Measurements from ENCODE around the gene ADORA2A. TPM values are rescaled to one million over a fixed set of nuclear protein-coding genes. Genes with fewer than 3 reads are reported as not detected.

The ADORA2A gene
- total RNA-seq, 4 donors from 2014 or later: 3.0 to 6.2 (median 3.0) TPM; not detected in 1

GRCh38 chr22:24460418-24461089, 33.2 kb downstream of the ADORA2A start:
- WGBS, 2 donors (ENCODE audit: low coverage in 1 of 2): 60 to 72% methylated on average over 6 to 10 of the region's 10 CpGs
- Histone ChIP-seq H3K4me1 (no peaks in the 10 kb centered on the region), H3K36me3 (no peaks in the 10 kb centered on the region), H3K27me3 (no peaks in the 10 kb centered on the region), H3K4me3 (no peak overlapping the region), H3K9me3 (no peaks in the 10 kb centered on the region), H3K27ac (no peak overlapping the region)
- in situ Hi-C loops (cut with MboI; ENCODE audit: low pct_ligation_motif_present in 1 of 4, low pct_unique_long_range_greater_than_20kb in 1 of 4, low sequenced_read_pairs in 3 of 4): no loop called here
- DNase-seq: no peak
- intact Hi-C loops (cut with DNase I; ENCODE audit: low total_unique reads): no loop called here
- TF ChIP-seq POLR2AphosphoS5 (IDR thresholded peaks at IDR 0.05): no peak
- no peak for TF ChIP-seq POLR2A (IDR thresholded peaks at IDR 0.05)
- no peak for TF ChIP-seq CTCF (IDR thresholded peaks at IDR 0.05)
- no peak for TF ChIP-seq EP300 (IDR thresholded peaks at IDR 0.05; ENCODE audit: low read depth)

GRCh38 chr22:24463071-24463760, 35.8 kb downstream of the ADORA2A start:
- DNase-seq: no peak
- Histone ChIP-seq H3K27ac (no peak overlapping the region), H3K36me3 (no peaks in the 10 kb centered on the region), H3K9me3 (no peaks in the 10 kb centered on the region), H3K27me3 (no peaks in the 10 kb centered on the region), H3K4me1 (peaks cover 0 to 14% (median 5%) of the 10 kb centered on the region in 4 donors), H3K4me3 (no peak overlapping the region)
- TF ChIP-seq POLR2AphosphoS5 (IDR thresholded peaks at IDR 0.05) (no peak), CTCF (IDR thresholded peaks at IDR 0.05) (no peak), EP300 (IDR thresholded peaks at IDR 0.05; ENCODE audit: low read depth) (no peak), POLR2A (IDR thresholded peaks at IDR 0.05) (no peak)
- WGBS, 2 donors (ENCODE audit: low coverage in 1 of 2): 82% methylated on average over 6 of the region's 6 CpGs; no CpG with 5 or more reads in 1 of the 2 donors
- in situ Hi-C loops (cut with MboI; ENCODE audit: low pct_ligation_motif_present in 1 of 4, low pct_unique_long_range_greater_than_20kb in 1 of 4, low sequenced_read_pairs in 3 of 4): no loop called here
- intact Hi-C loops (cut with DNase I; ENCODE audit: low total_unique reads): no loop called here

- Histone ChIP-seq H3K27me3 (no peaks in the 10 kb centered on the region), H3K9me3 (no peaks in the 10 kb centered on the region), H3K36me3 (no peaks in the 10 kb centered on the region), H3K27ac (no peak overlapping the region), H3K4me1 (peaks cover 0 to 14% (median 5%) of the 10 kb centered on the region in 4 donors), H3K4me3 (no peak overlapping the region)
- in situ Hi-C loops (cut with MboI; ENCODE audit: low pct_ligation_motif_present in 1 of 4, low pct_unique_long_range_greater_than_20kb in 1 of 4, low sequenced_read_pairs in 3 of 4) (no loop called here), intact Hi-C loops (cut with DNase I; ENCODE audit: low total_unique reads) (no loop called here)
- 49 to 80% methylated on average over 2 to 5 of the region's 5 CpGs for WGBS, 2 donors (ENCODE audit: low coverage in 1 of 2)
- no peak for DNase-seq
- TF ChIP-seq CTCF (IDR thresholded peaks at IDR 0.05) (no peak), POLR2AphosphoS5 (IDR thresholded peaks at IDR 0.05) (no peak), POLR2A (IDR thresholded peaks at IDR 0.05) (no peak), EP300 (IDR thresholded peaks at IDR 0.05; ENCODE audit: low read depth) (no peak)
Measured at GRCh38 chr22:24465566-24465965, 38.2 kb downstream of the ADORA2A start.

- H3K27ac ChIP-seq: no peak overlapping the region
- peaks cover 0 to 14% (median 5%) of the 10 kb centered on the region in 4 donors for H3K4me1 ChIP-seq
- no peaks in the 10 kb centered on the region for H3K36me3 ChIP-seq
- no peak overlapping the region for H3K4me3 ChIP-seq
- WGBS, 2 donors (ENCODE audit: low coverage in 1 of 2): 87 to 89% methylated on average over 3 of the region's 3 CpGs
- no peak for DNase-seq
- TF ChIP-seq CTCF (IDR thresholded peaks at IDR 0.05): no peak
- TF ChIP-seq POLR2A (IDR thresholded peaks at IDR 0.05): no peak
- no peak for TF ChIP-seq EP300 (IDR thresholded peaks at IDR 0.05; ENCODE audit: low read depth)
- no peak for TF ChIP-seq POLR2AphosphoS5 (IDR thresholded peaks at IDR 0.05)
- in situ Hi-C loops (cut with MboI; ENCODE audit: low pct_ligation_motif_present in 1 of 4, low pct_unique_long_range_greater_than_20kb in 1 of 4, low sequenced_read_pairs in 3 of 4): no loop called here
- no peaks in the 10 kb centered on the region for H3K9me3 ChIP-seq
- intact Hi-C loops (cut with DNase I; ENCODE audit: low total_unique reads): no loop called here
- no peaks in the 10 kb centered on the region for H3K27me3 ChIP-seq
Measured at GRCh38 chr22:24465975-24466374, 38.6 kb downstream of the ADORA2A start.
